ENCODE results near the gene ULK1.

- TF ChIP-seq CTCF (IDR thresholded peaks at IDR 0.05; ENCODE audit: low read length) (no peak), EZH2 (IDR thresholded peaks at IDR 0.05; ENCODE audit: borderline replicate concordance, low read length) (no peak)
Measured at GRCh38 chr12:131944601-131945251, 50.3 kb downstream of the ULK1 start.
